ENCODE data around the gene SGSM2. TPM values are rescaled to one million over a fixed set of nuclear protein-coding genes. Genes with fewer than 3 reads are reported as not detected.
A peak's percentile ranks its signal among the peaks of the same experiment; 100 is the strongest.

SGSM2 gene
- total and polyA plus RNA-seq, 2 of the 13 experiments (the other 11 are each of a cell fraction or from before 2014, with no cell fraction given): 30.4 to 51.3 TPM

- TF ChIP-seq NR2F6 (IDR thresholded peaks at IDR 0.05) (peak; percentile 36; the same call in 1 of the 2 replicates), NR2F6 (CRISPR knock-in tag; IDR thresholded peaks at IDR 0.05) (no peak), ZXDC (CRISPR knock-in tag; IDR thresholded peaks at IDR 0.05) (no peak), NFYB (CRISPR knock-in tag; IDR thresholded peaks at IDR 0.05) (no peak), FOXP4 (CRISPR knock-in tag; IDR thresholded peaks at IDR 0.05) (no peak), RAD51 (IDR thresholded peaks at IDR 0.05; ENCODE audit: borderline replicate concordance) (no peak), AGO2 (optimal IDR thresholded peaks at IDR 0.05; ENCODE audit: low read depth, low read length) (peak; percentile 57), MXD4 (CRISPR knock-in tag; IDR thresholded peaks at IDR 0.05) (no peak), ZFP91 (CRISPR knock-in tag; IDR thresholded peaks at IDR 0.05; ENCODE audit: borderline replicate concordance) (0 out of 2 replicates have a peak, but pooled peaks have one; percentile 12), PLSCR1 (CRISPR knock-in tag; IDR thresholded peaks at IDR 0.05; ENCODE audit: borderline replicate concordance) (no peak), RBM22 (optimal IDR thresholded peaks at IDR 0.05; ENCODE audit: low read length) (peak; percentile 57), CCAR2 (optimal IDR thresholded peaks at IDR 0.05; ENCODE audit: low read depth, low read length) (no peak)
Observed at GRCh38 chr17:2385240-2386210, 48.2 kb downstream of the SGSM2 start (continued).

Measured in HepG2 (cell line).